K562 (cell line): ENCODE measurements around the gene SSTR5. TPM values are rescaled to one million over a fixed set of nuclear protein-coding genes. Genes with fewer than 3 reads are reported as not detected.

Source experiments
- ATAC-seq: fragments of 200-7000 bp; cut with Tn5 transposase; 3 replicates; pipeline ENCODE4 v1.9.1; 2020; ENCODE audit warnings: moderate library complexity
- BruUV-seq: library from RNA; stranded (reverse); fragments of 400-500 nt; replicated peaks from 2 replicates; lab custom pipeline; 2021; lab: Mats Ljungman, UMichigan
- CTCF ChIA-PET: fragments of 300-600 bp; formaldehyde crosslinking; extraction: SDS; loops from one replicate; lab custom pipeline; 2021; ENCODE audit warnings: low intra/inter-chr PET ratio; lab: Yijun Ruan, JAX
- POLR2A ChIA-PET: fragments of 300-600, 350-650 bp; sonication (Branson Sonifier 250); formaldehyde crosslinking; extraction: SDS; loops from one replicate; lab custom pipeline; 2021; ENCODE audit warnings: antibody characterized with exemption, inconsistent platforms; lab: Yijun Ruan, JAX
- DNase-seq, 4 experiments: peaks; one replicate each; pipeline versions ENCODE4 v3.0.0 to v3.0.0-alpha.2; 2011 to 2018; ENCODE audit warnings: low spot score in 3 of 4, mixed read lengths in 3 of 4; ENCODE audit errors: extremely low read depth in 1 of 4
- FAIRE-seq: peaks from 2 replicates; lab custom pipeline; 2011; peaks lifted over from hg19 to GRCh38; lab: Jason Lieb, UNC
- H2AFZ ChIP-seq: 2 replicates; pipeline ENCODE4 v1.6.0; 2011; ENCODE audit warnings: low read depth, low read length, control low read depth, inconsistent platforms
- H3K27ac ChIP-seq: fragments of 200-600 bp; 3 replicates; pipeline ENCODE4 v1.8.0; 2011; ENCODE audit warnings: low read depth, mild to moderate bottlenecking, control low read depth, inconsistent platforms, low read length, moderate library complexity, mixed read lengths; ENCODE audit errors: extremely low read depth
- H3K27me3 ChIP-seq, 2 experiments: fragments of 300-600 bp in 1 of 2; 2 replicates in 1 of 2; 3 replicates in 1 of 2; pipeline versions ENCODE4 v1.6.0 to v1.8.0; 2011; ENCODE audit warnings: inconsistent platforms in 2 of 2, low read length in 2 of 2, mild to moderate bottlenecking in 1 of 2, mixed read lengths in 1 of 2, moderate library complexity in 1 of 2; ENCODE audit not compliant: control insufficient read depth in 2 of 2, insufficient read depth in 2 of 2
- H3K36me3 ChIP-seq: fragments of 300-600 bp; 3 replicates; pipeline ENCODE4 v1.8.0; 2011; ENCODE audit warnings: mild to moderate bottlenecking, low read length, inconsistent platforms; ENCODE audit not compliant: control insufficient read depth, insufficient read depth
- H3K4me1 ChIP-seq, 2 experiments: fragments of 200-600 bp in 1 of 2; replicated peaks in 1 of 2; 2 replicates in 1 of 2; 3 replicates in 1 of 2; pipeline versions ENCODE4 v1.5.1 to v1.8.0; 2011; ENCODE audit warnings: inconsistent platforms in 2 of 2, low read length in 2 of 2, mild to moderate bottlenecking in 1 of 2, mixed read lengths in 1 of 2, moderate library complexity in 1 of 2; ENCODE audit not compliant: control insufficient read depth in 2 of 2, insufficient read depth in 2 of 2
- H3K4me2 ChIP-seq: 2 replicates; pipeline ENCODE4 v1.6.1; 2011; ENCODE audit warnings: low read length, control low read depth, inconsistent platforms, mixed read lengths; ENCODE audit not compliant: insufficient read depth
- H3K4me3 ChIP-seq: fragments of 200-600 bp; sonication (generic), shearing (Covaris generic); 2 replicates; pipeline ENCODE4 v1.5.1; 2016; ENCODE audit warnings: control low read depth, inconsistent platforms
- H3K79me2 ChIP-seq: fragments of 200-600 bp; 3 replicates; pipeline ENCODE4 v1.8.0; 2011; ENCODE audit warnings: low read length, inconsistent platforms; ENCODE audit not compliant: control insufficient read depth, insufficient read depth
- H3K9ac ChIP-seq, 2 experiments: 2 replicates each; pipeline versions ENCODE4 v1.6.0 to v1.6.1; 2011; ENCODE audit warnings: low read depth in 2 of 2, low read length in 2 of 2, control low read depth in 1 of 2, inconsistent platforms in 1 of 2, mild to moderate bottlenecking in 1 of 2, mixed read lengths in 1 of 2; ENCODE audit not compliant: insufficient read depth in 1 of 2
- H3K9me1 ChIP-seq: one replicate; pipeline ENCODE4 v1.6.0; 2011; ENCODE audit warnings: inconsistent platforms, mild to moderate bottlenecking, low read length, moderate library complexity; ENCODE audit not compliant: control insufficient read depth, insufficient read depth
- H3K9me3 ChIP-seq: replicated peaks from 2 replicates; pipeline ENCODE4 v1.5.1; 2011; ENCODE audit warnings: low read depth, low read length, inconsistent platforms; ENCODE audit not compliant: control insufficient read depth, insufficient read depth
- H4K20me1 ChIP-seq: replicated peaks from 2 replicates; pipeline ENCODE4 v1.6.1; 2011; ENCODE audit warnings: low read length, inconsistent platforms, mixed read lengths; ENCODE audit not compliant: control insufficient read depth, insufficient read depth
- DDX20 ChIP-seq: fragments of 450-650 bp; IDR thresholded peaks from 2 replicates; pipeline ENCODE4 v1.6.1; 2016; ENCODE audit warnings: missing genetic modification characterization, low read depth, mild to moderate bottlenecking, missing compliant biosample characterization, moderate library complexity
- FIP1L1 ChIP-seq: fragments of 200-400 bp; formaldehyde crosslinking; IDR thresholded peaks from 2 replicates; pipeline ENCODE4 v1.6.1; 2018; ENCODE audit warnings: mild to moderate bottlenecking, low read depth, low read length; ENCODE audit not compliant: poor library complexity, severe bottlenecking
- GABPB1 ChIP-seq: sonication (generic); formaldehyde crosslinking; IDR thresholded peaks from 2 replicates; pipeline ENCODE4 v1.8.0; 2022; ENCODE audit warnings: mild to moderate bottlenecking, missing genetic modification reagents
- NFE2 ChIP-seq: IDR thresholded peaks from 2 replicates; pipeline ENCODE4 v1.6.1; 2014; ENCODE audit warnings: antibody characterized with exemption, low read depth
- NONO ChIP-seq, 2 experiments: fragments of 200-400 bp in 1 of 2; fragments of 450-650 bp in 1 of 2; formaldehyde crosslinking in 1 of 2; IDR thresholded peaks; 2 replicates each; pipeline ENCODE4 v1.6.1; 2017; ENCODE audit warnings: low read depth in 2 of 2, mild to moderate bottlenecking in 2 of 2, moderate library complexity in 2 of 2, low read length in 1 of 2
- SOX6 ChIP-seq: fragments of 450-650 bp; IDR thresholded peaks from 2 replicates; pipeline ENCODE4 v1.6.1; 2014; ENCODE audit warnings: mild to moderate bottlenecking
- STAT5B ChIP-seq: fragments of 250-450 bp; sonication (Bioruptor Pico); IDR thresholded peaks from 2 replicates; pipeline ENCODE4 v1.8.0; 2021; ENCODE audit warnings: mild to moderate bottlenecking, inconsistent platforms
- ZNF780A ChIP-seq: fragments of 250-450 bp; sonication (Bioruptor Pico); IDR thresholded peaks from 2 replicates; pipeline ENCODE4 v1.5.0; 2021; ENCODE audit warnings: mild to moderate bottlenecking
- WGBS: fragments of 100-300 bp; shearing (Covaris generic); methylation state at CpG from one replicate; pipeline ENCODE4 v1.1.6; 2016; ENCODE audit warnings: low coverage, mixed read lengths; ENCODE audit not compliant: insufficient coverage; ENCODE audit errors: missing lambda C conversion rate; 5-methylcytosine and 5-hydroxymethylcytosine counted together
- in situ Hi-C: fragments of 300-500 bp; cut with MboI; formaldehyde crosslinking; loops from 4 replicates; pipeline ENCODE4 v1.15.0; 2018; ENCODE audit warnings: inconsistent platforms, mixed read lengths
- intact Hi-C: fragments of 100-400 bp; cut with micrococcal nuclease; formaldehyde crosslinking; loops from 2 replicates; pipeline ENCODE4 v1.14.2; 2022
- polyA plus RNA-seq, 8 experiments: library from polyadenylated mRNA; depleted of rRNA in 4 of 8; stranded (reverse) in 5 of 8; unstranded in 3 of 8; fragments of >200 nt; fragmentation: Nextera tagmentation in 2 of 8; fragmentation: Illumina TruSeq in 1 of 8; extraction: Ambion mirVana in 2 of 8; extraction: Trizol in 1 of 8; gene quantifications; 2 replicates each; pipeline versions ENCODE4 v1.2.1 to v1.2.3, GENCODE V29; 2011 to 2014; ENCODE audit warnings: inconsistent platforms in 1 of 8, missing spikeins in 1 of 8
- total RNA-seq, 7 experiments: library from RNA; depleted of rRNA in 6 of 7; stranded (reverse); fragments of >200 nt in 6 of 7; fragmentation: Illumina TruSeq in 2 of 7; extraction: Trizol in 2 of 7; gene quantifications; 2 replicates each; pipeline versions ENCODE4 v1.2.1 to v1.2.3, GENCODE V29; 2011 to 2021; ENCODE audit warnings: low replicate concordance in 1 of 7
- TF ChIP-seq, protein P1 (sequence below): fragments of 250-450 bp; sonication (Bioruptor Pico); IDR thresholded peaks from 2 replicates; pipeline ENCODE4 v1.8.0; 2022; ENCODE audit warnings: inconsistent platforms

The SSTR5 gene
- total and polyA plus RNA-seq, 9 of the 15 experiments (the other 6 are each of a cell fraction or from before 2014, with no cell fraction given), result not detected

DNA sequence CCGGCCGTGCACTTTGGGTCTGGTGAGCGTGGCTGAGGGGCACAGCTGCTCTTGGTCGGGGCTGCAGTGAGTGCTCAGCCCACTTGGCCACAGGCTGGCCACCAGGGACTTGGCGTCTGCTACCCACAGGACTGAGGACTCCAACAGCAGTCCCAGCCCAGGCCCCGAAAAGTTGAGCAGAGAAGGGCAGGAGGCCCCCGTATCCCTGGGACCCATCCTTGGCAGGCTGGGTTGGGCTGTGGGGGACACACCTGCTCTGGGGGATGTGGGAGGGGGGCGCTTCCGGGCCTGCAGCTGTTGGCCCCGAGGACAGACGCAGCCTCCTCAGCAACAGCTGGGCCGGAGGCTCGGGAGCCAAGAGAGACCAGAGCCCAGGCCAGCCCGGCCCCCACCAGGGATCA lies 19.4 kb upstream of the SSTR5 start:
- H3K4me1 ChIP-seq, result peaks cover 0 to 53% of the 10 kb centered on the region in 2 experiments; a peak in 2 of 5 replicates
- no peaks in the 10 kb centered on the region for H3K36me3 ChIP-seq
- no peaks in the 10 kb centered on the region for H3K79me2 ChIP-seq
- TF ChIP-seq NONO (IDR thresholded peaks at IDR 0.05; ENCODE audit: low read depth in 2 of 2, low read length in 1 of 2), result no peak
- no peak for TF ChIP-seq ZNF780A (CRISPR knock-in tag)
- TF ChIP-seq NFE2, result no peak
- TF ChIP-seq, protein P1, sequence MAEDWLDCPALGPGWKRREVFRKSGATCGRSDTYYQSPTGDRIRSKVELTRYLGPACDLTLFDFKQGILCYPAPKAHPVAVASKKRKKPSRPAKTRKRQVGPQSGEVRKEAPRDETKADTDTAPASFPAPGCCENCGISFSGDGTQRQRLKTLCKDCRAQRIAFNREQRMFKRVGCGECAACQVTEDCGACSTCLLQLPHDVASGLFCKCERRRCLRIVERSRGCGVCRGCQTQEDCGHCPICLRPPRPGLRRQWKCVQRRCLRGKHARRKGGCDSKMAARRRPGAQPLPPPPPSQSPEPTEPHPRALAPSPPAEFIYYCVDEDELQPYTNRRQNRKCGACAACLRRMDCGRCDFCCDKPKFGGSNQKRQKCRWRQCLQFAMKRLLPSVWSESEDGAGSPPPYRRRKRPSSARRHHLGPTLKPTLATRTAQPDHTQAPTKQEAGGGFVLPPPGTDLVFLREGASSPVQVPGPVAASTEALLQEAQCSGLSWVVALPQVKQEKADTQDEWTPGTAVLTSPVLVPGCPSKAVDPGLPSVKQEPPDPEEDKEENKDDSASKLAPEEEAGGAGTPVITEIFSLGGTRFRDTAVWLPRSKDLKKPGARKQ (CRISPR knock-in tag), result no peak
- TF ChIP-seq GABPB1 (CRISPR knock-in tag), result no peak
- TF ChIP-seq DDX20, result no peak
- no peak for TF ChIP-seq STAT5B (CRISPR knock-in tag)
- no peak for TF ChIP-seq FIP1L1
- no peak for TF ChIP-seq SOX6
- TF ChIP-seq, all 486 proteins: peak for 0
- ChIA-PET POLR2A (no interaction called here), CTCF (no interaction called here)
- Histone ChIP-seq H2AFZ (no peak overlapping the region), H3K9ac (no peak overlapping the region), H3K27me3 (peaks cover 12 to 36% of the 10 kb centered on the region in 2 experiments; a peak in 3 of 5 replicates), H3K27ac (no peak overlapping the region), H3K9me3 (no peaks in the 10 kb centered on the region), H3K4me3 (no peak overlapping the region), H3K9me1 (no peaks in the 10 kb centered on the region), H3K4me2 (no peak overlapping the region), H4K20me1 (no peaks in the 10 kb centered on the region)
- in situ Hi-C loops, result loop anchor here (10.0 kb wide), 1 partner anchor 338 kb away; the partner anchor contains the start of gene METRN
- DNase-seq (no peak), FAIRE-seq (no peak), ATAC-seq (no peak)
- BruUV-seq, result no TSS peak
- WGBS, result 7% methylated on average over 12 of the region's 14 CpGs
- intact Hi-C loops, result no loop called here
